ENCODE results near the gene MITF.

The MITF gene

GRCh38 chr3:69806735-69807438 is 67.6 kb downstream of the MITF start:
- Mint-ChIP-seq H3K4me3 (no peak overlapping the region), H3K27ac (no peak overlapping the region), H3K4me1 (ENCODE audit: low read depth) (no peaks in the 10 kb centered on the region), H3K36me3 (ENCODE audit: low read depth) (no peaks in the 10 kb centered on the region), H3K9me3 (no peaks in the 10 kb centered on the region), H3K27me3 (ENCODE audit: low read depth) (no peaks in the 10 kb centered on the region)
- DNase-seq (ENCODE audit: low spot score): no peak

- no peaks in the 10 kb centered on the region for H3K27me3 Mint-ChIP-seq (ENCODE audit: low read depth)
- H3K36me3 Mint-ChIP-seq (ENCODE audit: low read depth): no peaks in the 10 kb centered on the region
- no peak overlapping the region for H3K27ac Mint-ChIP-seq
- no peaks in the 10 kb centered on the region for H3K9me3 Mint-ChIP-seq
- H3K4me1 Mint-ChIP-seq (ENCODE audit: low read depth): no peaks in the 10 kb centered on the region
- DNase-seq (ENCODE audit: low spot score): no peak
- no peak overlapping the region for H3K4me3 Mint-ChIP-seq
Observed at GRCh38 chr3:69807674-69808073, 68.4 kb downstream of the MITF start.

GRCh38 chr3:69809076-69809835 is 70.0 kb downstream of the MITF start:
- no peak for DNase-seq (ENCODE audit: low spot score)
- Mint-ChIP-seq H3K36me3 (ENCODE audit: low read depth) (no peaks in the 10 kb centered on the region), H3K9me3 (no peaks in the 10 kb centered on the region), H3K4me1 (ENCODE audit: low read depth) (no peaks in the 10 kb centered on the region), H3K4me3 (no peak overlapping the region), H3K27me3 (ENCODE audit: low read depth) (no peaks in the 10 kb centered on the region), H3K27ac (no peak overlapping the region)

- Mint-ChIP-seq H3K4me3 (no peak overlapping the region), H3K9me3 (no peaks in the 10 kb centered on the region), H3K27me3 (ENCODE audit: low read depth) (no peaks in the 10 kb centered on the region), H3K4me1 (ENCODE audit: low read depth) (no peaks in the 10 kb centered on the region), H3K27ac (no peak overlapping the region), H3K36me3 (ENCODE audit: low read depth) (no peaks in the 10 kb centered on the region)
- no peak for DNase-seq (ENCODE audit: low spot score)
Observed at GRCh38 chr3:69811452-69812401, 72.5 kb downstream of the MITF start.

- no peaks in the 10 kb centered on the region for H3K27me3 Mint-ChIP-seq (ENCODE audit: low read depth)
- H3K4me3 Mint-ChIP-seq: no peak overlapping the region
- H3K36me3 Mint-ChIP-seq (ENCODE audit: low read depth): no peaks in the 10 kb centered on the region
- no peak overlapping the region for H3K27ac Mint-ChIP-seq
- no peaks in the 10 kb centered on the region for H3K4me1 Mint-ChIP-seq (ENCODE audit: low read depth)
- DNase-seq (ENCODE audit: low spot score): no peak
- no peaks in the 10 kb centered on the region for H3K9me3 Mint-ChIP-seq
Observed at GRCh38 chr3:69815970-69816369, 76.7 kb downstream of the MITF start.

- DNase-seq (ENCODE audit: low spot score): no peak
- Mint-ChIP-seq H3K27me3 (ENCODE audit: low read depth) (no peaks in the 10 kb centered on the region), H3K9me3 (no peaks in the 10 kb centered on the region), H3K4me3 (no peak overlapping the region), H3K4me1 (ENCODE audit: low read depth) (no peaks in the 10 kb centered on the region), H3K27ac (no peak overlapping the region), H3K36me3 (ENCODE audit: low read depth) (no peaks in the 10 kb centered on the region)
Observed at GRCh38 chr3:69817988-69818387, 78.7 kb downstream of the MITF start.

GRCh38 chr3:69819282-69819681 is 80.0 kb downstream of the MITF start:
- Mint-ChIP-seq H3K27ac (no peak overlapping the region), H3K4me3 (no peak overlapping the region), H3K36me3 (ENCODE audit: low read depth) (no peaks in the 10 kb centered on the region), H3K4me1 (ENCODE audit: low read depth) (no peaks in the 10 kb centered on the region), H3K27me3 (ENCODE audit: low read depth) (no peaks in the 10 kb centered on the region), H3K9me3 (no peaks in the 10 kb centered on the region)
- no peak for DNase-seq (ENCODE audit: low spot score)

- no peaks in the 10 kb centered on the region for H3K9me3 Mint-ChIP-seq
- no peaks in the 10 kb centered on the region for H3K4me1 Mint-ChIP-seq (ENCODE audit: low read depth)
- no peaks in the 10 kb centered on the region for H3K36me3 Mint-ChIP-seq (ENCODE audit: low read depth)
- H3K27me3 Mint-ChIP-seq (ENCODE audit: low read depth): no peaks in the 10 kb centered on the region
- H3K4me3 Mint-ChIP-seq: no peak overlapping the region
- DNase-seq (ENCODE audit: low spot score): no peak
- H3K27ac Mint-ChIP-seq: no peak overlapping the region
Observed at GRCh38 chr3:69821133-69821532, 81.9 kb downstream of the MITF start.

- no peaks in the 10 kb centered on the region for H3K36me3 Mint-ChIP-seq (ENCODE audit: low read depth)
- no peaks in the 10 kb centered on the region for H3K27me3 Mint-ChIP-seq (ENCODE audit: low read depth)
- H3K27ac Mint-ChIP-seq: no peak overlapping the region
- no peak for DNase-seq (ENCODE audit: low spot score)
- no peaks in the 10 kb centered on the region for H3K9me3 Mint-ChIP-seq
- no peaks in the 10 kb centered on the region for H3K4me1 Mint-ChIP-seq (ENCODE audit: low read depth)
- H3K4me3 Mint-ChIP-seq: no peak overlapping the region
Observed at GRCh38 chr3:69823743-69824142, 84.5 kb downstream of the MITF start.

- Mint-ChIP-seq H3K4me1 (ENCODE audit: low read depth) (no peaks in the 10 kb centered on the region), H3K27ac (no peak overlapping the region), H3K4me3 (no peak overlapping the region), H3K36me3 (ENCODE audit: low read depth) (no peaks in the 10 kb centered on the region), H3K9me3 (no peaks in the 10 kb centered on the region), H3K27me3 (ENCODE audit: low read depth) (no peaks in the 10 kb centered on the region)
- DNase-seq (ENCODE audit: low spot score): no peak
Observed at GRCh38 chr3:69825446-69825845, 86.2 kb downstream of the MITF start.

- no peak for DNase-seq (ENCODE audit: low spot score)
- Mint-ChIP-seq H3K27me3 (ENCODE audit: low read depth) (no peaks in the 10 kb centered on the region), H3K4me1 (ENCODE audit: low read depth) (no peaks in the 10 kb centered on the region)
Observed at GRCh38 chr3:69827127-69827526, 87.9 kb downstream of the MITF start.

GRCh38 chr3:69828817-69829216 is 89.6 kb downstream of the MITF start:
- H3K27me3 Mint-ChIP-seq (ENCODE audit: low read depth): no peaks in the 10 kb centered on the region
- no peak overlapping the region for H3K4me3 Mint-ChIP-seq
- no peak overlapping the region for H3K27ac Mint-ChIP-seq
- no peak for DNase-seq (ENCODE audit: low spot score)
- H3K4me1 Mint-ChIP-seq (ENCODE audit: low read depth): no peaks in the 10 kb centered on the region
- H3K36me3 Mint-ChIP-seq (ENCODE audit: low read depth): no peaks in the 10 kb centered on the region
- H3K9me3 Mint-ChIP-seq: peaks cover 11% of the 10 kb centered on the region

More at GRCh38 chr3:69827127-69827526, 87.9 kb downstream of the MITF start:
- Mint-ChIP-seq H3K36me3 (ENCODE audit: low read depth) (no peaks in the 10 kb centered on the region), H3K9me3 (no peaks in the 10 kb centered on the region), H3K4me3 (no peak overlapping the region), H3K27ac (no peak overlapping the region)

- DNase-seq (ENCODE audit: low spot score): no peak
- no peaks in the 10 kb centered on the region for H3K4me1 Mint-ChIP-seq (ENCODE audit: low read depth)
- H3K27ac Mint-ChIP-seq: no peak overlapping the region
- no peak overlapping the region for H3K4me3 Mint-ChIP-seq
- no peaks in the 10 kb centered on the region for H3K27me3 Mint-ChIP-seq (ENCODE audit: low read depth)
- peaks cover 16% of the 10 kb centered on the region for H3K9me3 Mint-ChIP-seq
- no peaks in the 10 kb centered on the region for H3K36me3 Mint-ChIP-seq (ENCODE audit: low read depth)
Observed at GRCh38 chr3:69830147-69830546, 90.9 kb downstream of the MITF start.

GRCh38 chr3:69831737-69832136 is 92.5 kb downstream of the MITF start:
- Mint-ChIP-seq H3K4me3 (no peak overlapping the region), H3K9me3 (peaks cover 22% of the 10 kb centered on the region), H3K27me3 (ENCODE audit: low read depth) (no peaks in the 10 kb centered on the region), H3K4me1 (ENCODE audit: low read depth) (no peaks in the 10 kb centered on the region), H3K36me3 (ENCODE audit: low read depth) (no peaks in the 10 kb centered on the region), H3K27ac (no peak overlapping the region)
- no peak for DNase-seq (ENCODE audit: low spot score)

Measured in T-helper 2 cell treated with Interferon-gamma antibody and Interleukin-4, amounts not matched to agents 5 μg/mL and 100 μg/mL, for 36 hours (primary cell).